Fibroblast of pulmonary artery (primary cell): ENCODE measurements around the gene NFIX.
A peak's percentile ranks its signal among the peaks of the same experiment; 100 is the strongest.

Source experiments
- DNase-seq: peaks from one replicate; pipeline ENCODE4 v3.0.0-alpha.2; 2010; ENCODE audit warnings: low read depth
- H3K4me3 ChIP-seq: replicated peaks from 2 replicates; pipeline ENCODE4 v1.5.1; 2011; ENCODE audit warnings: low read depth, mild to moderate bottlenecking, control low read depth, low read length, moderate library complexity
- CTCF ChIP-seq: IDR thresholded peaks from 2 replicates; pipeline ENCODE4 v1.5.1; 2011; ENCODE audit warnings: mild to moderate bottlenecking, control low read depth, low read length, inconsistent platforms; ENCODE audit errors: missing control alignments

Gene NFIX

GRCh38 chr19:13103581-13104359, 108.5 kb downstream of the NFIX start:
- no peak overlapping the region for H3K4me3 ChIP-seq
- no peak for DNase-seq
- no peak for TF ChIP-seq CTCF

- TF ChIP-seq CTCF = peak; percentile 53
- no peak for DNase-seq
- H3K4me3 ChIP-seq = no peak overlapping the region
Observed at GRCh38 chr19:13104360-13104847, 109.1 kb downstream of the NFIX start.

GRCh38 chr19:13104848-13105711, 109.8 kb downstream of the NFIX start:
- no peak for TF ChIP-seq CTCF
- no peak overlapping the region for H3K4me3 ChIP-seq
- no peak for DNase-seq

GRCh38 chr19:13109361-13110098, 114.3 kb downstream of the NFIX start:
- TF ChIP-seq CTCF = no peak

GRCh38 chr19:13110099-13110610, 114.9 kb downstream of the NFIX start:
- no peak overlapping the region for H3K4me3 ChIP-seq
- no peak for DNase-seq
- no peak for TF ChIP-seq CTCF

More at GRCh38 chr19:13109361-13110098, 114.3 kb downstream of the NFIX start:
- no peak for DNase-seq
- no peak overlapping the region for H3K4me3 ChIP-seq

GRCh38 chr19:13112555-13112954, 117.3 kb downstream of the NFIX start:
- H3K4me3 ChIP-seq = no peak overlapping the region
- DNase-seq = no peak
- no peak for TF ChIP-seq CTCF
